Mucosa of gallbladder (tissue), 1 donor: ENCODE results near the gene PRKAG2. TPM values are rescaled to one million over a fixed set of nuclear protein-coding genes. Genes with fewer than 3 reads are reported as not detected.
"Not testable (repeated sequence)": the region's sequence is repeated elsewhere in the genome, so short reads cannot be mapped to it uniquely, and the experiment has no call there.

Source experiments
- DNase-seq: peaks from one replicate; pipeline ENCODE4 v3.0.0-alpha.2; 2020; ENCODE audit warnings: low spot score
- total RNA-seq: library from RNA; stranded (reverse); gene quantifications from one replicate; pipeline ENCODE4 v1.2.1, GENCODE V29; 2021
- donor health status: DM: no; HTN: no; CAD: no.

The PRKAG2 gene
- total RNA-seq, 1 donor from 2014 or later = 54.8 TPM

GRCh38 chr7:151551820-151552219 lies 325.1 kb downstream of the PRKAG2 start:
- DNase-seq = no peak

GRCh38 chr7:151550656-151551286 lies 326.1 kb downstream of the PRKAG2 start:
- DNase-seq = peak; percentile 76

- DNase-seq = no peak
Measured at GRCh38 chr7:151549644-151550043, 327.3 kb downstream of the PRKAG2 start.

GRCh38 chr7:151549083-151549482 lies 327.8 kb downstream of the PRKAG2 start:
- DNase-seq = no peak

- no peak for DNase-seq
Measured at GRCh38 chr7:151544183-151544582, 332.7 kb downstream of the PRKAG2 start.

- DNase-seq = no peak
Measured at GRCh38 chr7:151542606-151543130, 334.2 kb downstream of the PRKAG2 start.

GRCh38 chr7:151541709-151542499 lies 335.0 kb downstream of the PRKAG2 start:
- DNase-seq = no peak

- DNase-seq = no peak
Measured at GRCh38 chr7:151540146-151540545, 336.8 kb downstream of the PRKAG2 start.

- no peak for DNase-seq
Measured at GRCh38 chr7:151539088-151539671, 337.7 kb downstream of the PRKAG2 start.

- peak; percentile 37 for DNase-seq
Measured at GRCh38 chr7:151537818-151538561, 338.9 kb downstream of the PRKAG2 start.

- DNase-seq = not testable (repeated sequence)
Measured at GRCh38 chr7:151536178-151536577, 340.7 kb downstream of the PRKAG2 start.

GRCh38 chr7:151529842-151530241 lies 347.1 kb downstream of the PRKAG2 start:
- no peak for DNase-seq

GRCh38 chr7:151524845-151525244 lies 352.1 kb downstream of the PRKAG2 start:
- no peak for DNase-seq

- no peak for DNase-seq
Measured at GRCh38 chr7:151524331-151524730, 352.6 kb downstream of the PRKAG2 start.

- peak; percentile 24 for DNase-seq
Measured at GRCh38 chr7:151520419-151521261, 356.3 kb downstream of the PRKAG2 start.

GRCh38 chr7:151519765-151520418 lies 357.0 kb downstream of the PRKAG2 start, which contains the start of gene RHEB:
Gene RHEB, minus strand, starts transcription at chr7:151519895. Its CDS starts 384 bp downstream, at chr7:151519511.
- peak; percentile 99 for DNase-seq

- DNase-seq = peak; percentile 65
Measured at GRCh38 chr7:151518947-151519764, 357.8 kb downstream of the PRKAG2 start.

- peak; percentile 38 for DNase-seq
Measured at GRCh38 chr7:151518105-151518946, 358.6 kb downstream of the PRKAG2 start.
